HG02642 (cell line): ENCODE data around the gene DOCK11.
"Not testable (repeated sequence)": the region's sequence is repeated elsewhere in the genome, so short reads cannot be mapped to it uniquely, and the experiment has no call there.

ENCODE experiments used
- ATAC-seq: cut with Tn5 transposase; IDR thresholded peaks from one replicate; pipeline ENCODE4 v1.9.1; 2021; ENCODE audit warnings: mild to moderate bottlenecking; ENCODE audit not compliant: unreplicated experiment, poor library complexity

The DOCK11 gene

GRCh38 chrX:118565853-118566252 lies 70.2 kb downstream of the DOCK11 start:
- no peak for ATAC-seq

- ATAC-seq: no peak
Measured at GRCh38 chrX:118566359-118566758, 70.7 kb downstream of the DOCK11 start.

- ATAC-seq: no peak
Measured at GRCh38 chrX:118569676-118570075, 74.1 kb downstream of the DOCK11 start.

GRCh38 chrX:118570209-118570608 lies 74.6 kb downstream of the DOCK11 start:
- no peak for ATAC-seq

- ATAC-seq: no peak
Measured at GRCh38 chrX:118571836-118572235, 76.2 kb downstream of the DOCK11 start.

GRCh38 chrX:118574666-118575065 lies 79.1 kb downstream of the DOCK11 start:
- no peak for ATAC-seq

- no peak for ATAC-seq
Measured at GRCh38 chrX:118577041-118577440, 81.4 kb downstream of the DOCK11 start.

- ATAC-seq: no peak
Measured at GRCh38 chrX:118579417-118579816, 83.8 kb downstream of the DOCK11 start.

GRCh38 chrX:118582926-118583325 lies 87.3 kb downstream of the DOCK11 start:
- ATAC-seq: not testable (repeated sequence)

- no peak for ATAC-seq
Measured at GRCh38 chrX:118583781-118584180, 88.2 kb downstream of the DOCK11 start.

- ATAC-seq: no peak
Measured at GRCh38 chrX:118585296-118585695, 89.7 kb downstream of the DOCK11 start.

GRCh38 chrX:118586206-118586605 lies 90.6 kb downstream of the DOCK11 start:
- ATAC-seq: not testable (repeated sequence)

GRCh38 chrX:118588715-118589114 lies 93.1 kb downstream of the DOCK11 start:
- no peak for ATAC-seq

- ATAC-seq: no peak
Measured at GRCh38 chrX:118589227-118589626, 93.6 kb downstream of the DOCK11 start.

GRCh38 chrX:118593407-118593806 lies 97.8 kb downstream of the DOCK11 start:
- no peak for ATAC-seq

- no peak for ATAC-seq
Measured at GRCh38 chrX:118594697-118595420, 99.2 kb downstream of the DOCK11 start.

- no peak for ATAC-seq
Measured at GRCh38 chrX:118595501-118596042, 100.0 kb downstream of the DOCK11 start.

GRCh38 chrX:118596390-118596789 lies 100.8 kb downstream of the DOCK11 start:
- no peak for ATAC-seq

- no peak for ATAC-seq
Measured at GRCh38 chrX:118603981-118604380, 108.4 kb downstream of the DOCK11 start.

- no peak for ATAC-seq
Measured at GRCh38 chrX:118612290-118612689, 116.7 kb downstream of the DOCK11 start.

GRCh38 chrX:118614150-118614549 lies 118.5 kb downstream of the DOCK11 start:
- no peak for ATAC-seq

- no peak for ATAC-seq
Measured at GRCh38 chrX:118615141-118615540, 119.5 kb downstream of the DOCK11 start.
